ENCODE results near the gene FAM9C. TPM values are rescaled to one million over a fixed set of nuclear protein-coding genes. Genes with fewer than 3 reads are reported as not detected.

The FAM9C gene
- total RNA-seq (2022; extraction: Qiagen RNA extraction): 0.07 TPM in 1 of 5 replicates, not detected in the others

GRCh38 chrX:13044441-13044840 is at the start of gene FAM9C:
TSS of gene FAM9C (minus strand) at chrX:13044620. CDS start at chrX:13043789, 831 bp downstream.

Other genes starting within 250 kb of the FAM9C start
- not detected in 5 replicates for gene TLR7, start 177.5 kb downstream of the FAM9C start, total RNA-seq (2022; extraction: Qiagen RNA extraction)
- gene TLR8, start 138.0 kb downstream of the FAM9C start, total RNA-seq (2022; extraction: Qiagen RNA extraction): not detected in 5 replicates
- gene TMSB4X, start 69.5 kb downstream of the FAM9C start, total RNA-seq (2022; extraction: Qiagen RNA extraction): 5,201 to 8,835 TPM (median 5,806 TPM) in 5 replicates

All from A549 treated with Mapracorat at 1 μM for 4 hours (cell line).